ENCODE results near the gene MYO1D.

GRCh38 chr17:32774695-32775084, 102.2 kb downstream of the MYO1D start:
- TF ChIP-seq SIN3A (IDR thresholded peaks at IDR 0.05; ENCODE audit: low read depth) (no peak), CTCF (IDR thresholded peaks at IDR 0.05 in 2 of 3, conservative IDR thresholded peaks at IDR 0.05 in 1 of 3; ENCODE audit: borderline replicate concordance in 1 of 3, insufficient read depth in 1 of 3, low read depth in 2 of 3, low read length in 2 of 3) (no peak), MAX (IDR thresholded peaks at IDR 0.05) (no peak), POLR2AphosphoS5 (IDR thresholded peaks at IDR 0.05; ENCODE audit: low read depth, low read length) (no peak), SP1 (IDR thresholded peaks at IDR 0.05; ENCODE audit: low read depth) (no peak), ZNF274 (IDR thresholded peaks at IDR 0.05; ENCODE audit: low read depth, low read length) (no peak), JUND (IDR thresholded peaks at IDR 0.05) (no peak), POLR2A (IDR thresholded peaks at IDR 0.05; ENCODE audit: borderline replicate concordance, extremely low read depth, insufficient read depth, insufficient read length) (no peak), REST (IDR thresholded peaks at IDR 0.05; ENCODE audit: low read depth) (no peak), EGR1 (IDR thresholded peaks at IDR 0.05; ENCODE audit: low read depth) (no peak), YY1 (IDR thresholded peaks at IDR 0.05; ENCODE audit: extremely low read depth, insufficient replicate concordance, low read depth, low read length) (no peak)

Data from HCT116 (cell line).